HS-27A (cell line): ENCODE results near the gene MCUB.

ENCODE experiments used
- DNase-seq: peaks from one replicate; pipeline ENCODE4 v3.0.0-alpha.2; 2012; ENCODE audit warnings: low read depth, missing footprints

MCUB gene

DNA sequence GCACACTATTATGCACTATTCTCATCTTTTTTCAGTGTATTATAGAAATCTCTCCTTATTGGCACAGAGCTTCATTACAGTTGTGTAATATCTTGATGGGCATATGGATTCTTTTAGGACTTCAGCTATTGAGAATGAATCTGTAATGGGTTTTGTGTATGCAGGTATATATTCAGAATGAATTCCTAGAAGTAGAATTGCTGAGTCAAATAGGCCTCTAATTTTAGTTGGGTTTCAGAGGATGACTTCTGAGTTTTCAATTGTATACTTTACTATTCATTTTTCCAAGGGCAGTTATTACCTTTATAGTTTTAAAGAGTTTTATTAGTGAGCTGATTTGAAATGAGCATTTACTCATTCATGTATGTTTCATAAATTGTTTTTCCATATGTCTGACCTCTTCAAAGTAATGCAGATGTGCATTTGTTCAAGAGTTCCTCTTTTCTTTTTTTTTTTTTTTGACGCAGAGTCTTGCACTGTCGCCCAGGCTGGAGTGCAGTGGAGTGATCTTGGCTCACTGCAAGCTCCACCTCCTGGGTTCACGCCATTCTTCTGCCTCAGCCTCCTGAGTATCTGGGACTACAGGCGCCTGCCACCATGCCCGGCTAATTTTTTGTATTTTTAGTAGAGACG, 123.7 kb downstream of the MCUB start:
- no peak for DNase-seq

GRCh38 chr4:109684727-109685126, 124.7 kb downstream of the MCUB start:
- no peak for DNase-seq

DNA sequence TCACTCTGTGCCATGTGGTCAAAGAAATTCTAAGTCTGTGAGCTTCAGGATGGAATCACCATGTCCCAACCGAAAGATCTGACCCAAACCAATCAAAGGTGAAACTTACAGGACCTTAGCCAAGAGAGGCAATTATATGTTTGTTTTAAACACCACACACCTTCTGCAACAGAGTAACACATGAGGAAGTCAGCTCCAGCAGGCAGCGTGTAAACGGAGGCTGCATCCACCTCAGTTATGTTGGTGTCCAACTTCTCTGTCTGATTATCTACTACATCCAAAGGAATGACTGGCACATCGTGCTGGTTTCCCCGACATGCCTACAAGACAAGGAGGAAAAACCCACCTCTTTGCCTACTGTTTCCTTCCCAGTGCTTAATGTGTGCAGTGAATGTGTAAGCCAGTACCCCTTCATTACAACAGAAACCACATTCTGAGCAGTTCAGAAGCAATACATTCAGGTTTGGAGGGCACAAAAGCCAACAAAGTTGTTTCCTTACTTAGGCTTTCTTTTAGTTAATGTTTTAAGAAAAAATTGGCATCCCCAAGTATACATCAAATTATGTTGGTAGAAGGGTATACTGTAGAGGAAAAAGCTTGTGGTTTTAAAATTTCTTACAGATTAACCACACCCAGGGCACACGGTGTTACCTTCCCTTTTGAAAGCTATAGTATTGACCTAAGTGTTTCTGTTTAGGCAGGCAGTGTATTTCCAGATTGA, 130.8 kb downstream of the MCUB start:
- DNase-seq = no peak

DNA sequence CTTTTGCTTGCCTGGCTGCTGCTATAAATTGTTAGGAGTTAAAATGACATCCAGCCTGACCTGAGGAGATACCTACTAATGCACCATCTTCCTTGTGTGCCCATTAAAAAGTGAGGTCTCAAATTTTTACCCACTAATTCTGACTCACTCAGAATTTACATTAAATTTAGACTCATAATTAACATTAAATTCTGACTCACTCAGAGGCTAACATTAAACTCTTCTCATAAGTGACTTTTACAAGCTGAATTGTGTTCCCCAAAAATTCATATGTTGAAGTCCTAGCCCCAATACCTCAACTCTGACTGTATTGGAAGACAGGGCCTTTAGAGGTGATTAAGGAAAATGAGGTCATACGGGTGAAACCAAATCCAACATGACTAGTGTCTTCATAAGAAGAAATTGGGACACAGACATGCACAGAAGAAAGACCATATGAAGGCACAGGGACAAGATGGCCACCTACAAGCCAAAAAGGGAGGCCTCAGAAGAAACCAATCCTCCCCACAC, 131.4 kb downstream of the MCUB start:
- no peak for DNase-seq

- DNase-seq = no peak
Observed at GRCh38 chr4:109698656-109699055, 138.6 kb downstream of the MCUB start.

DNA sequence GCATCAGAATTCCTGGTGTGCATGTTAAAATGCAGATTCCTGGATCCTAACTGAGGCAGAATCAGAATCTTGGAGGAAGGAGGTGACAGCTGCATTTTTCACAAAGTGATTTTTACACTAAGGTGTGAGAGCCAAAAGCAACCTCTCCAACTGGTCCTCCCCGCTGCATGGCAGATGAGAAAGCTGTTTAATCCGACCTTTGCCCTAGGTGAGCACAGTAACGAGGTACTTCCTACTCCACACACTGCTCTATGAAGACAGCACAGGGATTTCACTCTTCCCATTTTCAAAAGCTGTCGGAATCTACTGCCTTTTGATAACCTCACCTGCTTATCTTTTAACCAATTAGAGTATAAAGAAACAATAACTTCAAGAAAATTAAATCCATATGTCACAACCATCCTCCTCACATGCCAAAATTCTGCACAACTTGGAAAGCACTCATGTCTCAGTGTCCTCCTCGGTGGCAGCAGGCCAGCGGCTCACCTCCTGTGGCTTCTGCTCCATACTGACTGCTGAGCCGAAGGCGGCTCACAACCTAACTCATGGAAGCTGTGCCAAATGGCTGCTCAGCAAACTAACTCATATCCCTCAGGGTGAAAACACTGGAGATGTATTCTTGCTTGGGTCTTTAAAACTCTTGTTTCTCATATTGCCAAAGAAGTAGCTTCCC, 139.6 kb downstream of the MCUB start:
- DNase-seq = no peak

GRCh38 chr4:109701566-109702410, 141.7 kb downstream of the MCUB start:
- no peak for DNase-seq

DNA sequence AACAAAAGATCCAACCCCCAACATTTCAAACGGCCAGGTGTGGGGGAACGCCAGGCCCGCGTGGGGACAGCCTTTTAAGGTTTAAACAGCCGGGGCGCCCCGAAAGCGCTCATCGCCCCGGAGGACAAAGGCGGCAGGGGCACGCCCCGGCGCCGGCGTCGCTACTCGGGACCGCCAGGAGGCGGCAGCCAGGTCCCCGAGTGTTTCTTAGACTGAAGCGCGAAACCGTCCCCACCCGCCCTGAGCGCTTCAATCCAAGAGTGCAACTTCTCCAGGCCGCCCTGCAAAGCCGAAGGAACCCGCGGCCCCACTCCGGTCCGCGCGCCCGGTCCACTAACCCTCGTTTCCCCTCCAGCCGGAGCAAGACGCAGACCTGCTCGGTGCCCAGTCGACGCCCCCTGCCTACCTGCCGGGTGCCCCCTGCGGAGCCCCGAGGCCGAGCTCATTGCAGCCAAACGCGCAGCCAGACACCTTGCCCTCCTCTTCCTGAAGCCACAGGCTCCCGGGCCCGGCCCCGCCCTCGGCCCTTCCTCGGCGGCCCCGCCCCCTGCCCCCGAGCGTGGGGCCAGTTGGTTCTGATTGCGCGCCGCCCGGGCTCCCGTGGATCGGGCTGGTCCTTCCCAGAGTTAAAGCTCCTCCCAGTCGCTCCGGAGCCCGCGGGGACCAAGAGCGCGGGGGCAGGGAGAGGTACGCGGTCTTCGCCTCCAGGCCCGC, 143.1 kb downstream of the MCUB start, which contains the start of gene CASP6:
Gene CASP6, minus strand, starts transcription at position 496 of the 714 bp plus-strand sequence. Its CDS starts 50 bp downstream, at position 446.
- DNase-seq = peak; percentile 72

GRCh38 chr4:109703664-109704361, 143.8 kb downstream of the MCUB start:
- no peak for DNase-seq

DNA sequence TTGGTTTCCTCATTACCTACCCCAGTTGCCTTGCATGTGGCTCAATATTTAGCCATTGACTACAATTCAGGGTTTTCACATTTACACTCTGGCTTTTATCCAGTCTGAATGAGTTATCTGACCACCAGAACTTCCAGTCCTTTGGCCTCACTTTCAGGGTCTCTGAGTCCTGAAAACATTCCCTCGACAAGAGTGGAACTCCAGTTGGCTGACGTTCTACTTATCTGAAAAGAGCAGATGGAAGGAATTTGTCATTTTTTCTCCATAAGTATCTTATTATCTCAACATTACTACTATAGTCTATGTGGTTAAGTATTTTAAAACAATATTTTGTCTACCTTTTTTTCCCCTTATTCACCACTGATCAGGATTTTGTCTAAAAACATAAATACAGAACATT, 148.4 kb downstream of the MCUB start:
- no peak for DNase-seq

DNA sequence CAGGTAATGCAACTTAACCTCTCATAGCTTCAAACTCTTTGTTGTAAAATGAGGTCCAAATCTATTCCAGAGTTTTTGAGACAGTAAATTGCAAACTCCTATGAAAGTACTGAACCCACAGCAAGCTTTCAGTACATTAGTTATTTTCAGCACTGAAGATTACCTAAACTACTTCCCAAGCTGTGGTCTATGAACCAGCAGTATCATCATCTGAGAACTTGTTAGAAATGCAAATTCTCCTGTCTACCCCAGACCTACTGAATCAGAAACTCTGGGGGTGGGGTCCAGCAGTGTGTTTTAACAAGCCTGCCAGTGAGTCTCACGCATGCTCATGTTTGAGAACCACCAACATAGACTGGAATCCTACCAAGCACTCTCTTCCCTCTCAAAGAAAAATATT, 148.9 kb downstream of the MCUB start:
- DNase-seq = no peak

- no peak for DNase-seq
Observed at GRCh38 chr4:109713500-109713899, 153.5 kb downstream of the MCUB start.

DNA sequence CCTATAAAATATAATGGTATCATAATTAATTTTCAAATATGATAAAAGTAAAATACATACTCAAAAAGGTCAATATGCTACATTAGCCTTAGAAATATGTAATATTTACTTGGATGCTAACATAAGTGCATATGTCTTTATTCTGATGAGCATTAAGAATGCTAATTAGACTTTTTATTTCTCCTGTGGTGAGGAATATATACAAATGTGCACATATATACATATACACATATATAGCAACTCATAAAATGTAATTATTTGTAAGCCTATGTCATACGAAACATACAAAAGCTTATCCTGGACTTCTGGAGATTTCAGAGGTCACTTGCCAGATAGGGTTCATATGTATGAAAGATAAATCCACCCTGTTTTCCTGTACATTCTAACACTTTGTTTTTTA, 158.7 kb downstream of the MCUB start:
- DNase-seq = no peak

DNA sequence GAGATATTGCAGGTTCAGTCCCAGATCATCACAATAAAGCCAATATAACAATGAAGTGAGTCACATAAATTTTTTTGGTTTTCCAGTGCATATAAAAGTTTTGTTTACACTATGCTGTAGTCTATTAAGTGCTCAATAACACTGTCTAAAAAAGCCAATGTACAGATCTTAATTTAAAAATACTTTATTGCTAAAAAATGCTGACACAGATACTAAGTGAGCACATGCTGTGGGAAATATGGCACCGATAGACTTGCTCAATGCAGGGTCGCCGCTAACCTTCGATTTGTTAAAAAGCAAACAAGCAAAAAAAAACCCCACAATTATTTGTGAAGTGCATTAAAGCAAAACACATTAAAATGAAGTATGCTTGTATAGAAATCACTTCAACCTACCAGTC, 159.6 kb downstream of the MCUB start:
- no peak for DNase-seq

DNA sequence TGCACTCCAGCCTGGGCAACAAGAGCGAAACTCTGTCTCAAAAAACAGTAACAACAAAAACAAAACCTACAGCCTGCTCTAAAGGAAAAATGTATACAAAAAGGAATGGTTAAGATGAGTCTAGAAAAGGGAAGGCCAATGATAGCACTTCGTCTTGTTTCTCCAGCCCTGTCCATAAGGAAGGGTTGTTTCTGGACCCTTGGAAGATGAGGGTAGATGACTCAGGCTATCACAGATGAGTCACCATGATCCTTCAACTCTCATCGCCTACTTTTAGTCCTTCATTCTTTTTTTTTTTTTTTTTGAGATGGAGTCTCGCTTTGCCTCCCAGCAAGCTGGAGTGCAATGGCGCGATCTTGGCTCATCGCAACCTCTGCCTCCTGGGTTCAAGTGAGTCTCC, 161.0 kb downstream of the MCUB start:
- peak; percentile 48 for DNase-seq

GRCh38 chr4:109722357-109722756, 162.3 kb downstream of the MCUB start:
- no peak for DNase-seq

DNA sequence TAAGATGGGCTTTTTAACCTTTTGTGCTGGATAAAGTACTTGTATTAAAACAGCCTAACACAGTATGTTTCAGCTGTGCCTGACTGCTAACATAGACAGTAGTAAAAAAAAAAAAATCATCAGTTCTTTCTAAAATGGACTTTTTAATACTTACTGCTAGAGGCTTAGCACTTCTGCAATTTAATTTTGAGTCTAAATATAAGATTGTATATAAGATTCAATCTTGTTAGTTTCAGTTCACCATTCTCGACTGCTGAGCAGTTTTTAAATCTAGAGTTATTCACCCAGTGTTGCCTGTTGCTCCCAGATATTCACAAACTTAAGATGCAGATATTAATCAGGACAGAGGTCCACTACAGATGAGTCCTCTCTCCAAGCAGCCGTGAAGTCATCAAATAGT, 163.1 kb downstream of the MCUB start:
- DNase-seq = no peak

DNA sequence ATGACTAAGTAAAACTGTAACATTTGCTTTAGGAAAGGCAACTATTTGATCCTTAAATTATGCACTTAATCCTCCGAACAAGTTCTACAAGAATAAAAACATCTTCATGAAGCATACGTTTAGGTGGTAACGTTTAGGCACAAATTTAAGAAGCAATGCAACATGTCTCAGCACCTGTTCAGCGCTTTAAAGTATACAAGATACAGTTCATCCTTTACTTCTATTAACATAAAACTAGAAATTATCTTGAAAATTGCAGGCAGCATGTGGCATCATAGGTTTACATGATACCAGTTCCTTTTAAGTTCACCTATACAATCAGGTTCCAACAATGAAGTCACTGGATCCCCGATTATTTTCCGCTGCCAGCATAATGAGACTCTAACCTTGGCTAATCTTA, 168.3 kb downstream of the MCUB start:
- DNase-seq = no peak

- no peak for DNase-seq
Observed at GRCh38 chr4:109729117-109729717, 169.2 kb downstream of the MCUB start.
